Esophagus muscularis mucosa (tissue), 4 donors: Measurements from ENCODE around the gene POLR3G. TPM values are rescaled to one million over a fixed set of nuclear protein-coding genes. Genes with fewer than 3 reads are reported as not detected.

Source experiments
- DNase-seq: peaks from one replicate; pipeline ENCODE4 v3.0.0-alpha.2; 2017; ENCODE audit errors: extremely low spot score
- H3K27ac ChIP-seq, 4 donors: fragments of 200-600 bp; sonication (generic); replicated peaks in 1 of 4; 1 replicate in 3 of 4; 2 replicates in 1 of 4; pipeline ENCODE4 v1.5.1; 2016 to 2019; ENCODE audit warnings: mild to moderate bottlenecking in 1 of 4
- H3K27me3 ChIP-seq, 4 donors: fragments of 200-600 bp; sonication (generic); one replicate each; pipeline versions ENCODE4 v1.5.1 to v1.6.0; 2016 to 2019
- H3K36me3 ChIP-seq, 4 donors: fragments of 200-600 bp; sonication (generic); one replicate each; pipeline ENCODE4 v1.5.1; 2016 to 2019
- H3K4me1 ChIP-seq, 4 donors: fragments of 200-600 bp; sonication (generic); one replicate each; pipeline ENCODE4 v1.5.1; 2016 to 2019
- H3K4me3 ChIP-seq, 4 donors: fragments of 200-600 bp; sonication (generic); 1 replicate in 2 of 4; 2 replicates in 2 of 4; pipeline ENCODE4 v1.5.1; 2016 to 2019; ENCODE audit warnings: mild to moderate bottlenecking in 4 of 4, moderate library complexity in 1 of 4
- H3K9me3 ChIP-seq, 4 donors: fragments of 200-600 bp; sonication (generic); 1 replicate in 3 of 4; 2 replicates in 1 of 4; pipeline ENCODE4 v1.5.1; 2016 to 2019
- CTCF ChIP-seq, 3 experiments: fragments of 200-600 bp in 2 of 3; fragments of 450-650 bp in 1 of 3; sonication (generic) in 2 of 3; IDR thresholded peaks; one replicate each; pipeline ENCODE4 v1.5.1; 2017 to 2019; ENCODE audit warnings: antibody characterized with exemption in 3 of 3, mild to moderate bottlenecking in 2 of 3, moderate library complexity in 1 of 3
- EP300 ChIP-seq: sonication (generic); formaldehyde crosslinking; IDR thresholded peaks from one replicate; pipeline ENCODE4 v1.6.1; 2017; ENCODE audit warnings: antibody characterized with exemption
- POLR2A ChIP-seq: fragments of 450-650 bp; IDR thresholded peaks from one replicate; pipeline ENCODE4 v1.6.1; 2017; ENCODE audit warnings: antibody characterized with exemption, moderate library complexity, mild to moderate bottlenecking, low read depth
- POLR2AphosphoS5 ChIP-seq, 2 donors: sonication (generic); formaldehyde crosslinking; IDR thresholded peaks; one replicate each; pipeline ENCODE4 v1.6.1; 2017; ENCODE audit warnings: antibody characterized with exemption in 2 of 2
- WGBS: methylation state at CpG from one replicate; pipeline ENCODE4 v1.1.5; 2018; 5-methylcytosine and 5-hydroxymethylcytosine counted together
- intact Hi-C: fragments of 100-400 bp; cut with DNase I; formaldehyde crosslinking; loops from one replicate; pipeline ENCODE4 v1.15.1; 2023
- total RNA-seq, 4 donors: library from RNA; depleted of rRNA; stranded (reverse); fragments of >200 nt; gene quantifications; one replicate each; pipeline versions ENCODE4 v1.1.0 to v1.2.1, GENCODE V29; 2016

The POLR3G gene
- total RNA-seq, result 1 to 10 TPM in 3 of 4 donors, under 1 TPM in 1; 0.42 to 2.5 (median 1.4) TPM

GRCh38 chr5:90474235-90475107 lies at the start of gene POLR3G, which contains the start of gene MBLAC2:
Gene POLR3G, plus strand, starts transcription at chr5:90474864. Its CDS starts 10,704 bp downstream, at chr5:90485568.
Gene MBLAC2, minus strand, starts transcription at chr5:90474771. Its CDS starts 479 bp downstream, at chr5:90474292.
- Histone ChIP-seq H3K36me3 (no peaks in the 10 kb centered on the region), H3K27me3 (no peaks in the 10 kb centered on the region), H3K4me1 (peaks cover 10 to 30% (median 30%) of the 10 kb centered on the region in 4 donors), H3K27ac (peak within 1 kb of the TSS; percentile 65 to 81 (median 79)), H3K9me3 (no peaks in the 10 kb centered on the region), H3K4me3 (peak within 1 kb of the TSS; percentile 74 to 94 (median 78))
- under 1% methylated on average over 34 of the region's 73 CpGs for WGBS
- DNase-seq, result peak; percentile 96
- intact Hi-C loops, result loop anchor here (1.0 to 5.0 kb wide), 2 partner anchors 38 to 56 kb away; no protein-coding TSS in a partner anchor
- peak; percentile 90 to 91 for TF ChIP-seq POLR2AphosphoS5 (IDR thresholded peaks at IDR 0.05)
- peak; percentile 24 for TF ChIP-seq POLR2A
- TF ChIP-seq CTCF (IDR thresholded peaks at IDR 0.05), result peak in 2 of 3 experiments; percentile 39 to 60
- no peak for TF ChIP-seq EP300

- DNase-seq, result no peak
- no peaks in the 10 kb centered on the region for H3K9me3 ChIP-seq
- no peak overlapping the region for H3K4me3 ChIP-seq
- no peaks in the 10 kb centered on the region for H3K4me1 ChIP-seq
- 74% methylated on average over 5 of the region's 5 CpGs for WGBS
- H3K27me3 ChIP-seq, result no peaks in the 10 kb centered on the region
- H3K27ac ChIP-seq, result no peak overlapping the region
- TF ChIP-seq POLR2A, result no peak
- no peak for TF ChIP-seq POLR2AphosphoS5 (IDR thresholded peaks at IDR 0.05)
- no peak for TF ChIP-seq EP300
- TF ChIP-seq CTCF (IDR thresholded peaks at IDR 0.05), result peak; percentile 34 to 57 (median 48)
- H3K36me3 ChIP-seq, result no peaks in the 10 kb centered on the region
- intact Hi-C loops, result loop anchor here (10.0 kb wide), 1 partner anchor 351 kb away; no protein-coding TSS in a partner anchor
Measured at GRCh38 chr5:90434116-90434714, 40.4 kb upstream of the POLR3G start.

GRCh38 chr5:90437663-90438062 lies 37.0 kb upstream of the POLR3G start:
- Histone ChIP-seq H3K4me1 (peaks cover 0 to 9% (median 2%) of the 10 kb centered on the region in 4 donors), H3K27ac (no peak overlapping the region), H3K27me3 (no peaks in the 10 kb centered on the region), H3K4me3 (no peak overlapping the region), H3K9me3 (no peaks in the 10 kb centered on the region), H3K36me3 (no peaks in the 10 kb centered on the region)
- no peak for DNase-seq
- intact Hi-C loops, result loop anchor here (10.0 kb wide), 1 partner anchor 347 kb away; no protein-coding TSS in a partner anchor
- TF ChIP-seq EP300 (no peak), POLR2AphosphoS5 (IDR thresholded peaks at IDR 0.05) (no peak), CTCF (IDR thresholded peaks at IDR 0.05) (no peak), POLR2A (no peak)

- DNase-seq, result no peak
- Histone ChIP-seq H3K4me3 (no peak overlapping the region), H3K27ac (no peak overlapping the region), H3K27me3 (no peaks in the 10 kb centered on the region), H3K36me3 (no peaks in the 10 kb centered on the region), H3K9me3 (no peaks in the 10 kb centered on the region), H3K4me1 (peaks cover 0 to 9% (median 2%) of the 10 kb centered on the region in 4 donors)
- no peak for TF ChIP-seq POLR2AphosphoS5 (IDR thresholded peaks at IDR 0.05)
- TF ChIP-seq CTCF (IDR thresholded peaks at IDR 0.05), result no peak
- TF ChIP-seq EP300, result no peak
- no peak for TF ChIP-seq POLR2A
- 55% methylated on average over 1 of the region's 1 CpG for WGBS
- intact Hi-C loops, result loop anchor here (10.0 kb wide), 1 partner anchor 347 kb away; no protein-coding TSS in a partner anchor
Measured at GRCh38 chr5:90438100-90438499, 36.6 kb upstream of the POLR3G start.
